Fibroblast of skin of left biceps (primary cell): Measurements from ENCODE around the gene ZNF460.

Source experiments
- DNase-seq, 2 experiments: peaks; one replicate each; pipeline ENCODE4 v3.0.0-alpha.2; 2013; ENCODE audit warnings: low read depth in 2 of 2

Gene ZNF460

GRCh38 chr19:57342582-57342981 lies 62.3 kb downstream of the ZNF460 start:
- no peak for DNase-seq
